GM20431 (cell line): ENCODE data around the gene CD74.

Experiments used
- in situ Hi-C: fragments of 300-500 bp; cut with MseI, MboI; formaldehyde crosslinking; loops from one replicate; pipeline ENCODE4 v1.15.0; 2020; ENCODE audit warnings: low sequenced_read_pairs; ENCODE audit not compliant: unreplicated experiment

Gene CD74

DNA sequence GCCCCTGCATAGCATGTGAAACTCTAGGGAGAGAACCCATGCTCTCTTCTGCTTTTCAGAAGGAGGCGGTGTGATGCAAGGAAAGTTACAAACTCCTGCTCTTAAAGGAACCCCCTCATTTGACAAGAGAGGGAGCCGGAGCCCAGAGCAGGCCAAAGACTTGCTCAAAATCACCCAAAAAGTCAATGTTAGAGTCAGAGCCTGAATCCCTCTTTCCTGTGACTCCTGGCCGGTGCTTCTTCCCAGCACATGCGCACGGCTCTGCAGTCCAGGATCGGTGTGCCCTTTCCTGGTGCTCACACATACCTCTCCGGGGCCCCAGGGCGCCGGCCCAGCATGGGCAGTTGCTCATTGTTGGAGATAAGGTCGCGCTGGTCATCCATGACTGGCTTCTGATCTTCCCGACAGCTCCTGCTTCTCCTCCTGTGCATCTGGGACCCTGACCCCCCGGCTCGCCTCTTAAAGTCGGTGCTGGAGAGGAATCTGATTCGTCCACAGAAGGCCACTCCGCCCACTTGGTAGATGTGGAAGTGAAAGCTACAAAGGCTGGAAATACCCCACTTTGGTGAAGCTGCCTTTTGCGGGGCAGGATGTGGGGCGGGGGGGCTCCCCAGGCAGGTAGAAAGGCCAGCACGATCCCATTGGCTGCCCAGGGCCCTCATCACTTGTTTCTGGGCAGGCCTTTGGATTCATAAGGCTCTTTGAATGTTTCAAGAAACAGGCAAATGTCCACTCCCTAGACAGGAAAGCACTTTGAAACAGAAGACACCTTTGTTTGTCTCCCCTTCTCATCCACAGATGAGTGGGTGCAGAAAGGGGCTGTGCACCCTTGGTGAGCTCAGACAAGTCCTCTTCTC, at the start of gene CD74:
CD74 (minus strand) TSS at position 592 of the 857 bp plus-strand sequence; CDS start at position 431, 161 bp downstream.
- in situ Hi-C loops = no loop called here

DNA sequence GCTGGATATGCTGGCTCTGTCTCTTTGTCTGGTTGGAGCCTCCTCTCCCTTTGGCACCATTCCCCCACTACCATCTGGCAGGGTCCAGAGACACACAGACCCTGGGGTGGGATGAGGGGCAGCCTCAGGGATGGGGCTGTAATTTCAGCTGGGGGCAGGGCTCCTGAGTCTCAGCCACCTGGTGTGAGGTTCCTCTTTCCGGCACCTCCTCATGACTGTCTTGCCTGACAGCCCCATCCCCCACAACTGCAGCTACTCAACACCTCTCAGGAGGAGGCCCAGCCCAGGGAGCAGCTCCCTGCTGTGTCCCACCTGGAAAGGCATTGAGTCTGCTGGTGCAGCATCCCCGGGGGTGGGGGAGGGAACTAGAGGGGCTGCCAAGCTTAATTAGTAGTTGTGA, 48.5 kb upstream of the CD74 start:
- in situ Hi-C loops = loop anchor here (10.0 kb wide), 1 partner anchor 64 kb away; no protein-coding TSS in a partner anchor

DNA sequence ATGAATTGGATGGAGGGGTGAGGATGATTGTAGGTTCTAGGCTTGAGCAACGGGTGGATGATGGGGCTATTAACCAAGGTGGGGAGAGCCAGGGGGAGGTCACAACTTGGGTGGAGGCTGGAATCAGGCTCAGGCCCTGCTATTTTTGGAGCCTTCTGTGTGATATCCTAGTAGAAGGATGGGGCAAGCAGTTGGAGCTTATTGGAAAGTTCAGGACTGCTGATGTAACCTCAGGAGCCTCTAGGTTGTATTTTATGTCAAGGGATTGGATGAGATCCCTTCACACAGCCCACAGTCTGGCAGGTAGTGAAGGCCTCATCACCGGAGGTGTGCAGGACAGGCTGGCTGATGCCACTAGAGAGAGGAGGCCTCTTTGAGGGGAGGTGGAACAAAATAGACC, 48.1 kb upstream of the CD74 start:
- in situ Hi-C loops = loop anchor here (10.0 kb wide), 1 partner anchor 64 kb away; no protein-coding TSS in a partner anchor

- in situ Hi-C loops = loop anchor here (10.0 kb wide), 1 partner anchor 86 kb away; no protein-coding TSS in a partner anchor
Measured at GRCh38 chr5:150458802-150459557, 46.3 kb upstream of the CD74 start.

GRCh38 chr5:150457562-150458240, 45.0 kb upstream of the CD74 start:
- in situ Hi-C loops = loop anchor here (10.0 kb wide), 1 partner anchor 87 kb away; no protein-coding TSS in a partner anchor

- in situ Hi-C loops = loop anchor here (10.0 kb wide), 1 partner anchor 88 kb away; no protein-coding TSS in a partner anchor
Measured at GRCh38 chr5:150457121-150457520, 44.4 kb upstream of the CD74 start.

GRCh38 chr5:150454492-150455229, 42.0 kb upstream of the CD74 start:
- in situ Hi-C loops = loop anchor here (10.0 kb wide), 1 partner anchor 90 kb away; no protein-coding TSS in a partner anchor

DNA sequence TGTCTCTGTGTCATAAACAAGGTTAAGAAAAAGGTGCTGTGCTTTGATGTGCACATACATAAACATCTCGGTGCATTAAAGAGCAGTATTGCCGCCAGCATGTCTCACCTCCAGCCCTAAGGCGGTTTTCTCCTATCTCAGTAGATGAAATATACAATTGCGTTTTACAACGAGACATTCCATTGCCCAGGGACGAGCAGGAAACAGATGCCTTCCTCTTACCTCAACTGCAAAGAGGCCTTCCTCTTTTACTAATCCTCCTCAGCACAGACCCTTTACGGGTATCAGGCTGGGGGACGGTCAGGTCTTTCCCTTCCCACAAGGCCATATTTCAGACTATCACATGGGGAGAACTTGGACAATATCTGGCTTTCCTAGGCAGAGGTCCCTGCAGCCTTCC, 41.3 kb upstream of the CD74 start:
- in situ Hi-C loops = loop anchor here (10.0 kb wide), 1 partner anchor 91 kb away; no protein-coding TSS in a partner anchor

DNA sequence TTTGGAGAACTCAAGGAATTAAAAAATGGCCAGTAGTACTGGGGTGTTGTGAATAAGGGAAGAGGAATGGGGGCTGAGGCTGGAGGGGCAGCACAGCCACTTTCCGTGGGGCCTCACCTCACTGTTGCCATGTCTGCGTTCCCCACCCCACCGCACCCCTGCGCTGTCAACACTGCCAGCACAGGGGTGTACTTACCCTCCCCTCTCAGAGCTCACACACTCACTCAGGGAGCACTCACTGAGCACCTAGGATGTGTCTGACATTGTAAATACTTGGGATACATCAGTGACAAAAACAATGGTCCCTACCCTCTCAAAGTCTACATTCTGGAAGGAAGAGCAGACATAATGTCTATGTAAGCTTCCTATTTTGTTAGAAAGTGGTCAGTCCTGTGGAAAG, 40.2 kb upstream of the CD74 start:
- in situ Hi-C loops = loop anchor here (10.0 kb wide), 1 partner anchor 92 kb away; no protein-coding TSS in a partner anchor

GRCh38 chr5:150451594-150451993, 38.9 kb upstream of the CD74 start:
- in situ Hi-C loops = loop anchor here (10.0 kb wide), 1 partner anchor 93 kb away; no protein-coding TSS in a partner anchor

GRCh38 chr5:150449517-150450339, 37.0 kb upstream of the CD74 start, which contains the start of gene RPS14:
Gene RPS14 (minus strand): TSS chr5:150449739. CDS start chr5:150447733, 2,006 bp downstream.
- in situ Hi-C loops = loop anchor here (10.0 kb wide), 1 partner anchor 95 kb away; no protein-coding TSS in a partner anchor

DNA sequence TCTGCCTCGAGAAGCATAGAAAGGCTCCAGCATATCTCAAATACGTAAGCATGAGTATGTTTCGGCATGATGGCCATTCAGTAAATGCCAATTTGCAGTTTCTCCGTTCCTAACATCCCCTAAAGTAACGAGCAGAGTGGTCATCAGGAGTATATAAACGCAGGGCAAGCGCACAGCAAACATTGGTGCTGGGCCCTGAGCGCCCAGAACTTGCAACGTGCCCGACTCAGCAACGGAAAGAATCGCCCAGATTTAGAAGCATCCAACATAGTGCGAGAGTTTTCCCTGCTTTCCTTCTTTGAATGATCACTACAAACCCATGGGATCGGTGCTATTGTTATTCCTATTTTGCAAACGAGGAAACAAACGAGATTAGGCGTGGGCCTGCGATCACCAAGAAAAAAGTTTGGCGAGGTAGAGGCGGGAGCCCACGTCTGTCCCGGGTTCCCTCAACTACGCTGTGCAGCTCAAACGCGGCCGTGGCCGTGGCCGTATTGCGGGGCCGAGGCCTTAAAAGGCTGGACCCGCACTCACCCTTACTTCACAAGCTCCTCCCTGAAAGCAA, 36.3 kb upstream of the CD74 start:
- in situ Hi-C loops = no loop called here

DNA sequence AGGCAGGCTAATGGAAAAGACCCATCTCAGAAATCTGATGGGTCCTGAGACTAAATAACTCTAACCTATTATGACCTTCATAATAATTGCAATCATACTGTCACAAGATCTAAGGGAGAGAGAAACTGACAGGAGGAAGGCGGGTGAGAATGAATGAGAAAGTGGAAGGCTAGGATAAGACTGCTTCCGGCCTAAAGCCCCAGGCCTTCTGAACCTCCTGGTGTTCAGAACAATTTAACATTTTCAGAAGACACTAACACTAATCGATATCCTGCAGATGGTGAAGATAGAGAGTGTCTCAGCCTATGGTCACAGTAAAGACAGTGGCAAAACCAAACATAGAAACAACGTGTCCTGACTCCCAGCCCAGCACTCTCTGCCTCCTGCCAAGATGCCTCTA, 35.6 kb upstream of the CD74 start:
- in situ Hi-C loops = no loop called here

- in situ Hi-C loops = no loop called here
Measured at GRCh38 chr5:150447188-150447587, 34.5 kb upstream of the CD74 start.

DNA sequence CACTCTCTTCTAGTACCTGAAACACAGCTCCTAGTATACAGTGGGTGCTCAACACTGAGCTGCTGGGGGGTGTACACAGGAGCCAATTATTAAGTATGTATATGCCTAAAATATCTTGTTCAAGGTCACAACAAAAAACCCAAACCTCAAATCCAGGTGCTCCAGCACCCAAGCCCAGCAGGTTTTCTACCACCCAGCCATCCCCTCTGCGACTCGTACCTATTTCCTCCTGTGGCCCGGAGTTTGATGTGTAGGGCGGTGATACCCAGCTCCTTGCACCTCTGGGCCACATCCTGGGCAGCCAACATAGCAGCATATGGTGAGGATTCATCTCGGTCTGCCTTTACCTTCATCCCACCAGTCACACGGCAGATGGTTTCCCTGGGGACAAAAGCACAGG, 33.9 kb upstream of the CD74 start:
- in situ Hi-C loops = no loop called here

DNA sequence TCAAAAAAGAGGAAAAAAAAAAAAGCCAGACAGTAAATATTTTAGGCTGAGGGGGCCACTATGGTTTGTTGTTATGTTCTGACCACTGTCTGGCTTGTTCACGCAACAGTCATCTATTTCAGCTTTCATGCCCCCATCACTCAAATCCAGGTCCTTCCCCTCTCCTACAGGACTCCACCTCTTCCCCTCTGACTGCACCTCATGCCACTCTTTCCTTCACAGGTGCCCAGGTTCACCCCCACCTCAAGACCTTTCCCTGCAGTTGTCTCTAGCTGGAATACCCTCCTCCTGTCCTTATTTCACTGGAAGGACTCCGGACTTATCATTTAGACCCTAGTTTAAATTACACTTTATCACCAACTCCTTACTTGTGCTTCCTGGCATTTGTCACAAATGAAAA, 33.4 kb upstream of the CD74 start:
- in situ Hi-C loops = no loop called here

DNA sequence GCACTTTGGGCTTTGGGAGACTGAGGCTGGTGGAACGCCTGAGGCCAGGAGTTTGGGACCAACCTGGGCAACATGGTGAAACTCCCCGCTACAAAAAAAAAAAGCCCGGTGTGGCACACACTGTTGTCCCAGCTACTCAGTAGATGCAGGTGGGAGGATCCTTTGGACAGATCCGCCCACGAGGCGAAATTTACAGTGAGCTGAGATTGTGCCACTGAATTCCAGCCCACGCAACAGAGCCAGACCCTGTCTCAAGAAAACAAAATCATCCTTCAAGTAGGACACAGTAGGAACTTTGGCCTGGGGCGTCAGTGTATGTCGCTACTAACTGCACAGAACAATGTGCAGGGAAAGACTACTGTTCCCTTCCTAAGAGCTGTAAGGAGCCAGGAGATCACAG, 32.1 kb upstream of the CD74 start:
- in situ Hi-C loops = no loop called here
